GM13976 (cell line): ENCODE data around the gene PLCH1.

ENCODE experiments used
- DNase-seq: peaks from one replicate; pipeline ENCODE4 v3.0.0; 2012; ENCODE audit warnings: low spot score
- in situ Hi-C: fragments of 300-500 bp; cut with MboI; formaldehyde crosslinking; loops from one replicate; pipeline ENCODE4 v1.12.0; 2022; ENCODE audit warnings: low sequenced_read_pairs, mixed read lengths, inconsistent platforms; ENCODE audit not compliant: unreplicated experiment
- TF ChIP-seq, protein P1 (sequence below): IDR thresholded peaks from 2 replicates; pipeline ENCODE4 v1.5.1; 2012; ENCODE audit warnings: borderline replicate concordance, mild to moderate bottlenecking; ENCODE audit not compliant: insufficient read depth; ENCODE audit errors: extremely low read depth, missing control alignments, control extremely low read depth

PLCH1 gene

GRCh38 chr3:155782390-155782953, 37.6 kb upstream of the PLCH1 start:
- in situ Hi-C loops, result no loop called here
- TF ChIP-seq, protein P1, sequence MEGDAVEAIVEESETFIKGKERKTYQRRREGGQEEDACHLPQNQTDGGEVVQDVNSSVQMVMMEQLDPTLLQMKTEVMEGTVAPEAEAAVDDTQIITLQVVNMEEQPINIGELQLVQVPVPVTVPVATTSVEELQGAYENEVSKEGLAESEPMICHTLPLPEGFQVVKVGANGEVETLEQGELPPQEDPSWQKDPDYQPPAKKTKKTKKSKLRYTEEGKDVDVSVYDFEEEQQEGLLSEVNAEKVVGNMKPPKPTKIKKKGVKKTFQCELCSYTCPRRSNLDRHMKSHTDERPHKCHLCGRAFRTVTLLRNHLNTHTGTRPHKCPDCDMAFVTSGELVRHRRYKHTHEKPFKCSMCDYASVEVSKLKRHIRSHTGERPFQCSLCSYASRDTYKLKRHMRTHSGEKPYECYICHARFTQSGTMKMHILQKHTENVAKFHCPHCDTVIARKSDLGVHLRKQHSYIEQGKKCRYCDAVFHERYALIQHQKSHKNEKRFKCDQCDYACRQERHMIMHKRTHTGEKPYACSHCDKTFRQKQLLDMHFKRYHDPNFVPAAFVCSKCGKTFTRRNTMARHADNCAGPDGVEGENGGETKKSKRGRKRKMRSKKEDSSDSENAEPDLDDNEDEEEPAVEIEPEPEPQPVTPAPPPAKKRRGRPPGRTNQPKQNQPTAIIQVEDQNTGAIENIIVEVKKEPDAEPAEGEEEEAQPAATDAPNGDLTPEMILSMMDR, result no peak
- DNase-seq, result no peak

DNA sequence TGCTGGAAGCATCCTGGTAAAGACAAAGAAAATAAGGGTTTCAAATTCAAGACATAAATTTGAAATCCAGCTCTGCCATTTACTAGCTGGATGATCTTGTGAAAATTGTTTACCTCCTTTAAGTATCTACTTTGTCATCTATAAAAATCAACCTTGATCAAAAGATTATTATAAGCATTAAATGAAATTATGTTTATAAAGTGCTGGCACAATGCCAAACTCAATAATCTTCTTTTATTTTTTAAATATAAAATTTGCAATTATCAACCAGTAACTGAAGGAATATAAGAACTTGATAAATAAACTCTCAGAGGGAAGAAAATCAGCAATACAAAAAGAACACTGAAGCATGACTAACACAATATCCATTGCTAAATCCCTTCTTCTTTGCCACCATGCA, 35.4 kb upstream of the PLCH1 start:
- TF ChIP-seq, protein P1, result no peak
- in situ Hi-C loops, result no loop called here
- no peak for DNase-seq

DNA sequence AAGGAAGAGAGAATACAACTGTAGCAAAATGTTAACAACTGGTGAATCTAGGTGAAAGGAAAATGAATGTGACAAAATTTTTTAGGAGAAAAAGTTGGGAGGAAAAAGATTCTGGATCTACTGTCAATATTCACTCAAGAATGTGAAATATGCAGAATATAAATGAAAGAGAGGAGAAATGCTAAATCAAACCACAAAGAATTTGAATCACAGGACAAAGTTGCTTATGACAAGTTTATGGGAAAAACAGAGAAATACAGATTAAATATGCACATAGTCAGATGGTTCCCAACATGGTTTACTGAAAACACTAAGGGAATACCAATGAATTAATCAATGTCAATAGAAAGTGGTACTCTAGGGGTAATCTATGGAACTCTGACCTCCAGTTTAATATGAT, 33.6 kb upstream of the PLCH1 start:
- in situ Hi-C loops, result no loop called here
- DNase-seq, result no peak
- TF ChIP-seq, protein P1, result no peak

- no peak for DNase-seq
- in situ Hi-C loops, result no loop called here
- TF ChIP-seq, protein P1, result no peak
Observed at GRCh38 chr3:155772801-155773200, 27.9 kb upstream of the PLCH1 start.

DNA sequence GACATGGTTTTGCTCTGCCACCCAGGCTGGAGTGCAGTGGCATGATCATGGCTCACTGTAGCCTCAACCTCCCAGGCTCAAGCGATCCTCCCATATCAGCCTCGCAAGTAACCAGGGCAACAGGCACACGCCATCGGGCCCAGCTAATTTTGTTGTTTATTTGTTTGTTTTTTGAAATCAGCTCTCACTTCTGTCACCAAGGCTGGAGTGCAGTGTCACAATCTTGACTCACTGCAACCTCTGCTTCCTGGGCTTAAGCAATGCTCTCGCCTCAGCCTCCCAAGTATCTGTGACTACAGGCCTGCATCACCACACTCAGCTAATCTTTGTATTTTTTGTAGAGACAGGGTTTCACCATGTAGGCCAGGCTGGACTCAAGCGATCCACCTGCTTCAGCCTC, 26.3 kb upstream of the PLCH1 start:
- DNase-seq, result no peak
- TF ChIP-seq, protein P1, result no peak
- in situ Hi-C loops, result no loop called here

- no peak for DNase-seq
- TF ChIP-seq, protein P1, result no peak
- in situ Hi-C loops, result no loop called here
Observed at GRCh38 chr3:155766206-155766605, 21.3 kb upstream of the PLCH1 start.

DNA sequence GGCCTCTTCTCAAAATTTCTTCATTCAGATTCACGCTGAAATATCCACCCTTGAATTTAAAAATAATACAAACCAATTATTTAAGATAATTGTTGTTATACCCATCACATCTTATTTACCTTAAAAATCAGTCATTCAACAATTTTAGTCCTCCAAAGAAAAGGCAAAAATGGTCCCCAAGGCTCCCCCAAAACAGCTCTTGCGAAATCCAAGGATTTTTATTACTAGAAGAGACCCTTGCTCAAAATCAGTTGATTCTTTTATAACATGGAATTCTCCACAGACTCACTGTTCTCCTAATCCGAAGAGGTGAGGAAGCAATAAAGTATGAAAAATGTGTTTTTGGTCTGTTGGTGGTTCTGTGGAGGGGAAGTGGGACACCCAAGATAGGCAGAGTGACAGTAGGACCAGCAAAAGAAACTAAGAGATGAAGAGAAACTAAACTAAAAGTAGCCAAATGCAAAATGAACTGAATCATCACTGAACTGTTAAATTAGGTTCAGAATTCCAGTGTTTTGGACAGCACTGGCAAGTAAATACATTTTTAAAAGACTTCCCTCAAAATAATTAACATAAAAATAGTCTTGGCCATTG, 19.1 kb upstream of the PLCH1 start:
- in situ Hi-C loops, result no loop called here
- DNase-seq, result no peak
- TF ChIP-seq, protein P1, result no peak
